Thyroid gland (tissue), 4 donors: Measurements from ENCODE around the gene OSGIN1. TPM values are rescaled to one million over a fixed set of nuclear protein-coding genes. Genes with fewer than 3 reads are reported as not detected.

ENCODE experiments used
- DNase-seq, 2 donors: peaks; one replicate each; pipeline ENCODE4 v3.0.0-alpha.2; 2019
- H3K27ac ChIP-seq, 3 donors: fragments of 200-600 bp; sonication (generic); 1 replicate in 2 of 3; 2 replicates in 1 of 3; pipeline ENCODE4 v1.5.1; 2016 to 2019; ENCODE audit warnings: mild to moderate bottlenecking in 1 of 3, moderate library complexity in 1 of 3
- H3K27me3 ChIP-seq: fragments of 200-600 bp; sonication (generic); one replicate; pipeline ENCODE4 v1.5.1; 2019
- H3K36me3 ChIP-seq, 2 donors: fragments of 200-600 bp; sonication (generic); one replicate each; pipeline ENCODE4 v1.5.1; 2016 to 2019
- H3K4me1 ChIP-seq, 2 donors: fragments of 200-600 bp; sonication (generic); one replicate each; pipeline ENCODE4 v1.5.1; 2017 to 2019
- H3K4me3 ChIP-seq, 3 donors: fragments of 200-600 bp; sonication (generic); replicated peaks in 1 of 3; 1 replicate in 2 of 3; 2 replicates in 1 of 3; pipeline ENCODE4 v1.5.1; 2016; ENCODE audit warnings: mild to moderate bottlenecking in 1 of 3
- H3K9me3 ChIP-seq: fragments of 200-600 bp; sonication (generic); one replicate; pipeline ENCODE4 v1.5.1; 2017
- CTCF ChIP-seq, 6 experiments: fragments of 200-600 bp in 3 of 6; fragments of 450-650 bp in 3 of 6; sonication (generic) in 3 of 6; IDR thresholded peaks; one replicate each; pipeline ENCODE4 v1.5.1; 2016 to 2019; ENCODE audit warnings: antibody characterized with exemption in 6 of 6, mild to moderate bottlenecking in 2 of 6, inconsistent platforms in 1 of 6, moderate library complexity in 1 of 6
- POLR2A ChIP-seq, 2 donors: fragments of 450-650 bp; IDR thresholded peaks; one replicate each; pipeline ENCODE4 v1.6.1; 2017; ENCODE audit warnings: antibody characterized with exemption in 2 of 2, mild to moderate bottlenecking in 2 of 2, moderate library complexity in 1 of 2
- WGBS, 2 donors: methylation state at CpG; one replicate each; pipeline ENCODE4 v1.1.5; 2017; 5-methylcytosine and 5-hydroxymethylcytosine counted together
- intact Hi-C: fragments of 100-400 bp; cut with DNase I; formaldehyde crosslinking; loops from one replicate; pipeline ENCODE4 v1.15.1; 2023
- total RNA-seq, 4 donors: library from RNA; depleted of rRNA; stranded (reverse); fragments of >200 nt; gene quantifications; one replicate each; pipeline ENCODE4 v1.2.3, GENCODE V29; 2016

The OSGIN1 gene
- total RNA-seq, 4 donors from 2014 or later, result 14.5 to 53.5 (median 31.9) TPM

GRCh38 chr16:83958846-83959565, 6.0 kb downstream of the OSGIN1 start:
- 83 to 85% methylated on average over 21 of the region's 21 CpGs for WGBS, 2 donors
- Histone ChIP-seq H3K27me3 (no peaks in the 10 kb centered on the region), H3K9me3 (no peaks in the 10 kb centered on the region), H3K27ac (no peak overlapping the region), H3K4me1 (peaks cover 9 to 12% of the 10 kb centered on the region in 2 donors), H3K4me3 (no peak overlapping the region), H3K36me3 (peaks cover 41 to 61% of the 10 kb centered on the region in 2 donors)
- no peak for DNase-seq
- intact Hi-C loops, result no loop called here
- TF ChIP-seq POLR2A (IDR thresholded peaks at IDR 0.05) (no peak), CTCF (IDR thresholded peaks at IDR 0.05) (no peak)

GRCh38 chr16:83959656-83960434, 6.8 kb downstream of the OSGIN1 start:
- peaks cover 41 to 61% of the 10 kb centered on the region in 2 donors for H3K36me3 ChIP-seq
- no peaks in the 10 kb centered on the region for H3K9me3 ChIP-seq
- DNase-seq, result no peak
- no peak overlapping the region for H3K4me3 ChIP-seq
- no peak for TF ChIP-seq POLR2A (IDR thresholded peaks at IDR 0.05)
- TF ChIP-seq CTCF (IDR thresholded peaks at IDR 0.05), result no peak
- no peak overlapping the region for H3K27ac ChIP-seq
- intact Hi-C loops, result loop anchor here (10.0 kb wide), 1 partner anchor 225 kb away; the partner anchor contains the start of gene TAF1C
- H3K27me3 ChIP-seq, result no peaks in the 10 kb centered on the region
- peaks cover 1 to 4% of the 10 kb centered on the region in 2 donors for H3K4me1 ChIP-seq
- 81 to 87% methylated on average over 12 of the region's 12 CpGs for whole genome bisulfite sequencing, 2 donors

- H3K9me3 ChIP-seq, result no peaks in the 10 kb centered on the region
- H3K27me3 ChIP-seq, result no peaks in the 10 kb centered on the region
- WGBS, 2 donors, result 93 to 96% methylated on average over 15 to 23 of the region's 29 CpGs
- no peak for DNase-seq
- H3K36me3 ChIP-seq, result peaks cover 41 to 68% of the 10 kb centered on the region in 2 donors
- H3K27ac ChIP-seq, result no peak overlapping the region
- TF ChIP-seq POLR2A (IDR thresholded peaks at IDR 0.05) (no peak), CTCF (IDR thresholded peaks at IDR 0.05) (no peak)
- H3K4me3 ChIP-seq, result no peak overlapping the region
- H3K4me1 ChIP-seq, result no peaks in the 10 kb centered on the region
- intact Hi-C loops, result loop anchor here (10.0 kb wide), 1 partner anchor 224 kb away; the partner anchor contains the start of gene TAF1C
Observed at GRCh38 chr16:83960521-83961249, 7.6 kb downstream of the OSGIN1 start.

- intact Hi-C loops, result loop anchor here (10.0 kb wide), 1 partner anchor 223 kb away; the partner anchor contains the start of gene TAF1C
- H3K27ac ChIP-seq, result no peak overlapping the region
- DNase-seq, result no peak
- H3K36me3 ChIP-seq, result peaks cover 41 to 68% of the 10 kb centered on the region in 2 donors
- no peaks in the 10 kb centered on the region for H3K27me3 ChIP-seq
- H3K9me3 ChIP-seq, result no peaks in the 10 kb centered on the region
- no peak overlapping the region for H3K4me3 ChIP-seq
- no peaks in the 10 kb centered on the region for H3K4me1 ChIP-seq
- 84 to 90% methylated on average over 4 to 5 of the region's 5 CpGs for WGBS, 2 donors
- TF ChIP-seq POLR2A (IDR thresholded peaks at IDR 0.05) (no peak), CTCF (IDR thresholded peaks at IDR 0.05) (no peak)
Observed at GRCh38 chr16:83961591-83961990, 8.6 kb downstream of the OSGIN1 start.
